HepG2 (cell line): ENCODE results near the gene SLC25A44. TPM values are rescaled to one million over a fixed set of nuclear protein-coding genes. Genes with fewer than 3 reads are reported as not detected.
"Not testable (repeated sequence)": the region's sequence is repeated elsewhere in the genome, so short reads cannot be mapped to it uniquely, and the experiment has no call there.

ENCODE experiments used
- ATAC-seq: fragments of 200-7000 bp; cut with Tn5 transposase; 3 replicates; pipeline ENCODE4 v1.9.1; 2020; ENCODE audit warnings: mild to moderate bottlenecking, moderate library complexity
- BruUV-seq: library from RNA; stranded (reverse); fragments of 400-500 nt; replicated peaks from 2 replicates; lab custom pipeline; 2021; lab: Mats Ljungman, UMichigan
- CTCF ChIA-PET: fragments of 300-600 bp; formaldehyde crosslinking; extraction: SDS; loops from one replicate; lab custom pipeline; 2021; ENCODE audit warnings: low total read pairs, inconsistent platforms, low intra/inter-chr PET ratio; lab: Yijun Ruan, JAX
- POLR2A ChIA-PET: fragments of 350-600 bp; sonication (Branson Sonifier 250); formaldehyde crosslinking; loops from one replicate; lab custom pipeline; 2020; ENCODE audit warnings: antibody characterized with exemption, inconsistent platforms; lab: Yijun Ruan, JAX
- DNase-seq: peaks from one replicate; pipeline ENCODE4 v3.0.0-alpha.2; 2015; ENCODE audit warnings: low spot score
- FAIRE-seq: peaks from 3 replicates; lab custom pipeline; 2011; peaks lifted over from hg19 to GRCh38; lab: Jason Lieb, UNC
- H2AFZ ChIP-seq: one replicate; pipeline ENCODE4 v1.6.1; 2011; ENCODE audit warnings: low read length, inconsistent platforms
- H3K27ac ChIP-seq: fragments of 300-600 bp; 3 replicates; pipeline ENCODE4 v1.8.0; 2011; ENCODE audit warnings: mixed run types, mild to moderate bottlenecking, mixed read lengths, low read length, inconsistent platforms; ENCODE audit not compliant: insufficient read depth; ENCODE audit errors: extremely low read length
- H3K27me3 ChIP-seq, 2 experiments: fragments of 200-600 bp in 1 of 2; 2 replicates in 1 of 2; 3 replicates in 1 of 2; pipeline versions ENCODE4 v1.6.0 to v1.8.0; 2011; ENCODE audit warnings: low read length in 2 of 2, mild to moderate bottlenecking in 2 of 2, moderate library complexity in 2 of 2, inconsistent platforms in 1 of 2; ENCODE audit not compliant: insufficient read depth in 2 of 2, control insufficient read depth in 1 of 2
- H3K36me3 ChIP-seq, 2 experiments: fragments of 200-600 bp in 1 of 2; replicated peaks in 1 of 2; 2 replicates in 1 of 2; 3 replicates in 1 of 2; pipeline versions ENCODE4 v1.5.1 to v1.8.0; 2011; ENCODE audit warnings: low read length in 2 of 2, inconsistent platforms in 1 of 2; ENCODE audit not compliant: insufficient read depth in 2 of 2, control insufficient read depth in 1 of 2
- H3K4me1 ChIP-seq: 2 replicates; pipeline ENCODE4 v1.5.1; 2012; ENCODE audit warnings: low read length, inconsistent platforms; ENCODE audit not compliant: insufficient read depth
- H3K4me2 ChIP-seq: 2 replicates; pipeline ENCODE4 v1.6.0; 2011; ENCODE audit warnings: low read depth, low read length, inconsistent platforms
- H3K4me3 ChIP-seq, 3 experiments: fragments of 200-600 bp in 1 of 3; sonication (generic), shearing (Covaris generic) in 1 of 3; replicated peaks in 1 of 3; 2 replicates each; pipeline ENCODE4 v1.5.1; 2011 to 2016; ENCODE audit warnings: low read length in 3 of 3, inconsistent platforms in 2 of 3, low read depth in 2 of 3, mild to moderate bottlenecking in 2 of 3, control low read depth in 1 of 3, mixed read lengths in 1 of 3; ENCODE audit not compliant: insufficient read depth in 1 of 3
- H3K79me2 ChIP-seq: one replicate; pipeline ENCODE4 v1.6.1; 2011; ENCODE audit warnings: low read length, inconsistent platforms; ENCODE audit not compliant: insufficient read depth
- H3K9ac ChIP-seq: 2 replicates; pipeline ENCODE4 v1.6.0; 2011; ENCODE audit warnings: mild to moderate bottlenecking, low read depth, low read length, inconsistent platforms; ENCODE audit not compliant: insufficient read depth
- H3K9me3 ChIP-seq: 2 replicates; pipeline ENCODE4 v1.5.1; 2012; ENCODE audit warnings: mild to moderate bottlenecking, low read length
- H4K20me1 ChIP-seq: 2 replicates; pipeline ENCODE4 v1.6.0; 2011; ENCODE audit warnings: inconsistent platforms, mild to moderate bottlenecking, low read length, moderate library complexity; ENCODE audit not compliant: insufficient read depth
- ATF1 ChIP-seq: IDR thresholded peaks from 2 replicates; pipeline ENCODE4 v1.6.1; 2016; ENCODE audit warnings: mild to moderate bottlenecking, control low read depth
- CREM ChIP-seq, 2 experiments: sonication (generic) in 1 of 2; formaldehyde crosslinking in 1 of 2; IDR thresholded peaks; 2 replicates each; pipeline versions ENCODE4 v1.4.0 to v1.6.1; 2016 to 2020; ENCODE audit warnings: antibody characterized with exemption in 1 of 2, mild to moderate bottlenecking in 1 of 2, missing genetic modification reagents in 1 of 2
- DZIP1 ChIP-seq: sonication (generic); formaldehyde crosslinking; IDR thresholded peaks from 2 replicates; pipeline ENCODE4 v1.5.0; 2020; ENCODE audit warnings: mild to moderate bottlenecking, missing genetic modification reagents
- EP300 ChIP-seq, 3 experiments: sonication (generic) in 1 of 3; formaldehyde crosslinking in 1 of 3; IDR thresholded peaks; 2 replicates each; pipeline versions ENCODE4 v1.5.1 to v1.6.1; 2011 to 2020; ENCODE audit warnings: low read depth in 2 of 3, low read length in 2 of 3, borderline replicate concordance in 1 of 3, improper control_type of control experiment in 1 of 3, mild to moderate bottlenecking in 1 of 3, missing genetic modification reagents in 1 of 3, moderate library complexity in 1 of 3
- GATAD2A ChIP-seq: IDR thresholded peaks from 2 replicates; pipeline ENCODE4 v1.6.1; 2016
- GLI4 ChIP-seq: sonication (generic); formaldehyde crosslinking; IDR thresholded peaks from 2 replicates; pipeline ENCODE4 v1.5.1; 2020; ENCODE audit warnings: missing genetic modification reagents, mild to moderate bottlenecking, moderate library complexity, borderline replicate concordance
- HNF4A ChIP-seq: sonication (generic); formaldehyde crosslinking; IDR thresholded peaks from 2 replicates; pipeline ENCODE4 v1.4.0; 2020; ENCODE audit warnings: missing genetic modification reagents
- HNRNPLL ChIP-seq: fragments of 200-400 bp; formaldehyde crosslinking; IDR thresholded peaks from 2 replicates; pipeline ENCODE4 v1.6.1; 2017; ENCODE audit warnings: mild to moderate bottlenecking, low read depth, low read length; ENCODE audit not compliant: poor library complexity, severe bottlenecking
- MAFF ChIP-seq: IDR thresholded peaks from 2 replicates; pipeline ENCODE4 v1.6.1; 2011; ENCODE audit warnings: low read depth, low read length, improper control_type of control experiment
- NFE2L2 ChIP-seq: fragments of 150-350 bp; IDR thresholded peaks from 2 replicates; pipeline ENCODE4 v1.6.1; 2014; ENCODE audit warnings: low read length
- PRPF4 ChIP-seq: fragments of 200-400 bp; formaldehyde crosslinking; IDR thresholded peaks from 2 replicates; pipeline ENCODE4 v1.6.1; 2016; ENCODE audit warnings: low read length, low read depth; ENCODE audit not compliant: poor library complexity, severe bottlenecking
- TRIM24 ChIP-seq: sonication (generic); formaldehyde crosslinking; IDR thresholded peaks from 2 replicates; pipeline ENCODE4 v1.8.0; 2022; ENCODE audit warnings: mild to moderate bottlenecking, missing genetic modification reagents
- ZGPAT ChIP-seq: IDR thresholded peaks from 2 replicates; pipeline ENCODE4 v1.6.1; 2016; ENCODE audit warnings: mild to moderate bottlenecking
- ZNF770 ChIP-seq: sonication (generic); formaldehyde crosslinking; IDR thresholded peaks from 2 replicates; pipeline ENCODE4 v1.5.0; 2020; ENCODE audit warnings: mild to moderate bottlenecking, missing genetic modification reagents
- ZNF775 ChIP-seq: sonication (generic); formaldehyde crosslinking; IDR thresholded peaks from 2 replicates; pipeline ENCODE4 v1.4.0; 2020; ENCODE audit warnings: missing genetic modification reagents, mild to moderate bottlenecking, moderate library complexity, borderline replicate concordance
- WGBS: methylation state at CpG from one replicate; pipeline ENCODE4 v1.1.6; 2017; ENCODE audit warnings: low lambda C conversion rate; 5-methylcytosine and 5-hydroxymethylcytosine counted together
- in situ Hi-C: cut with HindIII; loops from 2 replicates; pipeline ENCODE4 v1.10.0; 2017; ENCODE audit warnings: low pct_unique_long_range_greater_than_20kb; ENCODE audit not compliant: extremely low pct_ligation_motif_present
- intact Hi-C: fragments of 100-400 bp; cut with micrococcal nuclease; formaldehyde crosslinking; loops from one replicate; pipeline ENCODE4 v1.10.0; 2022; ENCODE audit not compliant: unreplicated experiment
- polyA plus RNA-seq, 8 experiments: library from polyadenylated mRNA; depleted of rRNA in 3 of 8; stranded (reverse) in 7 of 8; unstranded in 1 of 8; fragments of >200 nt; fragmentation: Illumina TruSeq in 4 of 8; extraction: Trizol in 4 of 8; gene quantifications; 2 replicates each; pipeline versions ENCODE4 v1.2.1 to v1.2.3, GENCODE V29; 2011 to 2016; ENCODE audit warnings: low read depth in 4 of 8, missing spikeins in 1 of 8, mixed read lengths in 1 of 8; ENCODE audit not compliant: insufficient read depth in 1 of 8
- total RNA-seq, 5 experiments: library from RNA; depleted of rRNA; stranded (reverse); fragments of >200 nt; fragmentation: Illumina TruSeq; extraction: Trizol; gene quantifications; 2 replicates each; pipeline ENCODE4 v1.2.3, GENCODE V29; 2016; ENCODE audit warnings: low read depth in 1 of 5

The SLC25A44 gene
- total and polyA plus RNA-seq, 2 of the 13 experiments (the other 11 are each of a cell fraction or from before 2014, with no cell fraction given) = 10.7 to 13.4 TPM

GRCh38 chr1:156190265-156190664, 3.6 kb upstream of the SLC25A44 start (continued):
- TF ChIP-seq ZGPAT (CRISPR knock-in tag) (peak; percentile 38; the same call in 1 of the 2 replicates), ZNF770 (CRISPR knock-in tag) (peak; percentile 84), HNF4A (0 out of 2 replicates have a peak, but pooled peaks have one; percentile 13), EP300 (IDR thresholded peaks at IDR 0.05; ENCODE audit: low read depth in 2 of 2, low read length in 2 of 2) (0 out of 4 replicates have a peak, but pooled peaks of 1 of the 2 experiments have one; percentile 15), GATAD2A (CRISPR knock-in tag) (peak; percentile 22; the same call in 1 of the 2 replicates)
- TF ChIP-seq EP300 (CRISPR knock-in tag; IDR thresholded peaks at IDR 0.05; ENCODE audit: borderline replicate concordance) = not testable (repeated sequence)

GRCh38 chr1:156191292-156191964, 2.5 kb upstream of the SLC25A44 start:
- in situ Hi-C loops = no loop called here
- H3K9ac ChIP-seq = no peak overlapping the region
- no peak overlapping the region for H3K4me2 ChIP-seq
- DNase-seq (peak; percentile 31), ATAC-seq (no peak), FAIRE-seq (peak; percentile 62)
- H3K36me3 ChIP-seq = peaks cover 0 to 2% of the 10 kb centered on the region in 2 experiments; a peak in 2 of 5 replicates
- H3K4me1 ChIP-seq = peaks cover 68% of the 10 kb centered on the region
- peaks cover 23% of the 10 kb centered on the region for H3K79me2 ChIP-seq
- intact Hi-C loops = no loop called here
- H3K27me3 ChIP-seq = no peaks in the 10 kb centered on the region; a peak in 2 of 5 replicates
- H2AFZ ChIP-seq = no peak overlapping the region
- peak overlapping the region; percentile 49 for H3K27ac ChIP-seq
- H4K20me1 ChIP-seq = no peaks in the 10 kb centered on the region
- 93% methylated on average over 4 of the region's 4 CpGs for WGBS
- peaks cover 15% of the 10 kb centered on the region for H3K9me3 ChIP-seq
- POLR2A ChIA-PET = interaction anchor here (1.5 kb wide), 1 partner anchor 21 kb away, joined by 5 read pairs; the partner anchor contains the start of gene PMF1
- CTCF ChIA-PET = no interaction called here
- BruUV-seq = no TSS peak
- H3K4me3 ChIP-seq = no peak overlapping the region
- TF ChIP-seq ZNF775 (CRISPR knock-in tag) (no peak), GLI4 (CRISPR knock-in tag) (no peak), GATAD2A (CRISPR knock-in tag) (peak; percentile 69), HNRNPLL (no peak), CREM (IDR thresholded peaks at IDR 0.05) (peak; percentile 24; the same call in 1 of the 2 replicates), CREM (CRISPR knock-in tag; IDR thresholded peaks at IDR 0.05) (no peak), MAFF (peak; percentile 53), ATF1 (no peak), DZIP1 (no peak), TRIM24 (CRISPR knock-in tag) (no peak), NFE2L2 (peak; percentile 56; the same call in 1 of the 2 replicates), PRPF4 (no peak)
